HEK293T (cell line): ENCODE data around the gene COL28A1.

ENCODE experiments used
- BHLHE40 ChIP-seq: fragments of 450-650 bp; IDR thresholded peaks from 2 replicates; pipeline ENCODE4 v1.6.1; 2016; ENCODE audit warnings: mild to moderate bottlenecking, moderate library complexity, borderline replicate concordance
- ELF4 ChIP-seq: fragments of 450-650 bp; IDR thresholded peaks from 2 replicates; pipeline ENCODE4 v1.6.1; 2017; ENCODE audit warnings: antibody characterized with exemption
- FOXA1 ChIP-seq: fragments of 450-650 bp; IDR thresholded peaks from 2 replicates; pipeline ENCODE4 v1.6.1; 2016; ENCODE audit warnings: mild to moderate bottlenecking
- FOXK2 ChIP-seq: fragments of 450-650 bp; IDR thresholded peaks from 2 replicates; pipeline ENCODE4 v1.6.1; 2016; ENCODE audit warnings: mild to moderate bottlenecking
- FOXM1 ChIP-seq: fragments of 450-650 bp; IDR thresholded peaks from 2 replicates; pipeline ENCODE4 v1.6.1; 2017; ENCODE audit warnings: mild to moderate bottlenecking, borderline replicate concordance
- PKNOX1 ChIP-seq: fragments of 450-650 bp; IDR thresholded peaks from 2 replicates; pipeline ENCODE4 v1.6.1; 2016
- SP1 ChIP-seq: fragments of 450-650 bp; IDR thresholded peaks from 2 replicates; pipeline ENCODE4 v1.6.1; 2017
- SUZ12 ChIP-seq: fragments of 450-650 bp; IDR thresholded peaks from 2 replicates; pipeline ENCODE4 v1.6.1; 2016; ENCODE audit warnings: mild to moderate bottlenecking
- TARDBP ChIP-seq: fragments of 450-650 bp; IDR thresholded peaks from 2 replicates; pipeline ENCODE4 v1.6.1; 2016
- ZNF384 ChIP-seq: fragments of 450-650 bp; IDR thresholded peaks from 2 replicates; pipeline ENCODE4 v1.6.1; 2016

GRCh38 chr7:7553386-7553785 is 17.7 kb upstream of the COL28A1 start:
- TF ChIP-seq SP1 (no peak), FOXK2 (no peak), BHLHE40 (no peak), PKNOX1 (no peak), TARDBP (no peak), ELF4 (no peak), FOXM1 (no peak), ZNF384 (no peak), FOXA1 (no peak), SUZ12 (no peak)
